Mammary epithelial cell (primary cell): ENCODE data around the gene ADCY2.

Experiments
- CTCF ChIP-seq, 2 donors: IDR thresholded peaks in 1 of 2; conservative IDR thresholded peaks in 1 of 2; 2 replicates each; pipeline ENCODE4 v1.5.1; 2011 to 2012; ENCODE audit warnings: inconsistent platforms in 2 of 2, low read length in 2 of 2, mild to moderate bottlenecking in 2 of 2, control low read depth in 1 of 2, low read depth in 1 of 2; ENCODE audit not compliant: insufficient read depth in 1 of 2; ENCODE audit errors: extremely low read depth in 1 of 2
- EZH2 ChIP-seq: IDR thresholded peaks from 2 replicates; pipeline ENCODE4 v1.6.1; 2012; ENCODE audit warnings: low read length, inconsistent platforms, borderline replicate concordance

GRCh38 chr5:7464182-7464581 is 68.2 kb downstream of the ADCY2 start:
- no peak for TF ChIP-seq CTCF (conservative IDR thresholded peaks at IDR 0.05 in 1 of 2, IDR thresholded peaks at IDR 0.05 in 1 of 2; ENCODE audit: extremely low read depth in 1 of 2, insufficient read depth in 1 of 2, low read depth in 1 of 2, low read length in 2 of 2)
- no peak for TF ChIP-seq EZH2
